Measurements from ENCODE around the gene ZBTB40. TPM values are rescaled to one million over a fixed set of nuclear protein-coding genes. Genes with fewer than 3 reads are reported as not detected.

Gene ZBTB40
- total and polyA plus RNA-seq, 9 of the 15 experiments (the other 6 are each of a cell fraction or from before 2014, with no cell fraction given), result 2.6 to 26.0 (median 18.8) TPM

- TF ChIP-seq CTCFL (IDR thresholded peaks at IDR 0.05; ENCODE audit: borderline replicate concordance, insufficient read depth, low read depth, low read length, poor library complexity, severe bottlenecking), result peak; percentile 1
- peak; percentile 95 for TF ChIP-seq CREM (IDR thresholded peaks at IDR 0.05; ENCODE audit: low read depth)
- TF ChIP-seq SMAD4 (CRISPR knock-in tag; conservative IDR thresholded peaks at IDR 0.05), result peak; percentile 97
- TF ChIP-seq TEAD1 (CRISPR knock-in tag; IDR thresholded peaks at IDR 0.05), result peak; percentile 36 to 89; a peak in 3 of 4 replicates
- TF ChIP-seq NELFE (IDR thresholded peaks at IDR 0.05; ENCODE audit: insufficient read depth, insufficient read length), result no peak
- no peak for TF ChIP-seq CEBPZ (IDR thresholded peaks at IDR 0.05; ENCODE audit: borderline replicate concordance, low read depth, low read length)
- TF ChIP-seq ZNF23 (CRISPR knock-in tag; IDR thresholded peaks at IDR 0.05), result no peak
- peak; percentile 89 for TF ChIP-seq MYNN (IDR thresholded peaks at IDR 0.05)
- no peak for TF ChIP-seq MYNN (CRISPR knock-in tag; IDR thresholded peaks at IDR 0.05)
- TF ChIP-seq SAP30 (IDR thresholded peaks at IDR 0.05; ENCODE audit: borderline replicate concordance, insufficient read depth, low read depth, low read length, poor library complexity, severe bottlenecking), result peak; percentile 85
- TF ChIP-seq FOXJ3 (CRISPR knock-in tag; IDR thresholded peaks at IDR 0.05), result 0 out of 2 replicates have a peak, but pooled peaks have one; percentile 39
- peak; percentile 54 for TF ChIP-seq ETS2 (tag; IDR thresholded peaks at IDR 0.05; ENCODE audit: borderline replicate concordance, poor library complexity, severe bottlenecking)
- TF ChIP-seq HINFP (tag; conservative IDR thresholded peaks at IDR 0.05; ENCODE audit: low read depth), result 0 out of 2 replicates have a peak, but pooled peaks have one; percentile 26
- TF ChIP-seq POLR2A (conservative IDR thresholded peaks at IDR 0.05), result peak; percentile 65
- peak; percentile 75 for TF ChIP-seq FIP1L1 (IDR thresholded peaks at IDR 0.05; ENCODE audit: low read depth, low read length, poor library complexity, severe bottlenecking)
- peak; percentile 90 for TF ChIP-seq FOXJ2 (tag; IDR thresholded peaks at IDR 0.05)
- TF ChIP-seq NEUROD1 (IDR thresholded peaks at IDR 0.05; ENCODE audit: borderline replicate concordance, low read depth, low read length, partially characterized antibody), result peak; percentile 74
- peak; percentile 77 for TF ChIP-seq JUND (IDR thresholded peaks at IDR 0.05; ENCODE audit: borderline replicate concordance, low read depth, low read length)
- TF ChIP-seq JUND (tag; IDR thresholded peaks at IDR 0.05; ENCODE audit: borderline replicate concordance, low read depth, low read length), result no peak; the same call in 2 of the 3 replicates
- 0 out of 2 replicates have a peak, but pooled peaks have one; percentile 10 for TF ChIP-seq NFE2 (IDR thresholded peaks at IDR 0.05; ENCODE audit: low read depth)
Measured at GRCh38 chr1:22451702-22452480, at the start of gene ZBTB40 (continued).

Measured in K562 (cell line).